Common myeloid progenitor, CD34-positive (primary cell): Measurements from ENCODE around the gene ZNF382.

Experiments
- CTCF ChIA-PET: fragments of 350-600 bp; sonication (Branson Sonifier 250); formaldehyde crosslinking; loops from one replicate; lab custom pipeline; 2021; ENCODE audit warnings: antibody characterized with exemption; lab: Charles Lee
- POLR2A ChIA-PET: fragments of 350-600 bp; sonication (Branson Sonifier 250); formaldehyde crosslinking; loops from one replicate; lab custom pipeline; 2021; ENCODE audit warnings: antibody characterized with exemption; lab: Charles Lee
- DNase-seq, 3 donors: peaks; one replicate each; pipeline versions ENCODE4 v3.0.0 to v3.0.0-alpha.2; 2013
- H3K27ac ChIP-seq, 2 experiments: 1 replicate in 1 of 2; 2 replicates in 1 of 2; pipeline ENCODE4 v1.7.0; 2013; ENCODE audit warnings: inconsistent platforms in 2 of 2, low read length in 2 of 2, mild to moderate bottlenecking in 2 of 2, low read depth in 1 of 2, moderate library complexity in 1 of 2; ENCODE audit not compliant: severe bottlenecking in 2 of 2, insufficient read depth in 1 of 2, poor library complexity in 1 of 2
- H3K27me3 ChIP-seq, 5 experiments: replicated peaks in 2 of 5; 1 replicate in 3 of 5; 2 replicates in 2 of 5; pipeline versions ENCODE4 v1.6.1 to v1.7.0; 2013; ENCODE audit warnings: low read length in 4 of 5, mild to moderate bottlenecking in 2 of 5, moderate library complexity in 2 of 5, inconsistent platforms in 1 of 5; ENCODE audit not compliant: insufficient read depth in 5 of 5, control insufficient read depth in 4 of 5
- H3K36me3 ChIP-seq, 4 experiments: 1 replicate in 2 of 4; 2 replicates in 2 of 4; pipeline versions ENCODE4 v1.6.1 to v1.7.0; 2013; ENCODE audit warnings: low read length in 3 of 4, control low read depth in 1 of 4, mild to moderate bottlenecking in 1 of 4; ENCODE audit not compliant: control insufficient read depth in 4 of 4, insufficient read depth in 4 of 4
- H3K4me1 ChIP-seq, 4 experiments: 1 replicate in 3 of 4; 2 replicates in 1 of 4; pipeline versions ENCODE4 v1.6.1 to v1.7.1; 2013; ENCODE audit warnings: low read length in 3 of 4, mild to moderate bottlenecking in 3 of 4, control low read depth in 1 of 4, inconsistent platforms in 1 of 4, moderate library complexity in 1 of 4; ENCODE audit not compliant: control insufficient read depth in 4 of 4, insufficient read depth in 4 of 4; ENCODE audit errors: control extremely low read depth in 1 of 4
- H3K4me3 ChIP-seq, 7 experiments: 1 replicate in 4 of 7; 2 replicates in 3 of 7; pipeline versions ENCODE4 v1.5.1 to v1.7.0; 2013; ENCODE audit warnings: mild to moderate bottlenecking in 7 of 7, low read length in 6 of 7, moderate library complexity in 6 of 7, inconsistent platforms in 2 of 7, low read depth in 2 of 7, control low read depth in 1 of 7; ENCODE audit not compliant: insufficient read depth in 4 of 7, control insufficient read depth in 1 of 7; ENCODE audit errors: extremely low read depth in 1 of 7
- H3K9me3 ChIP-seq, 5 experiments: 1 replicate in 4 of 5; 2 replicates in 1 of 5; pipeline versions ENCODE4 v1.6.1 to v1.7.1; 2013; ENCODE audit warnings: low read length in 4 of 5, mild to moderate bottlenecking in 2 of 5, inconsistent platforms in 1 of 5, low read depth in 1 of 5, moderate library complexity in 1 of 5; ENCODE audit not compliant: control insufficient read depth in 4 of 5, insufficient read depth in 2 of 5; ENCODE audit errors: control extremely low read depth in 1 of 5
- WGBS: methylation state at CpG from one replicate; pipeline ENCODE4 v1.1.5; 2013; ENCODE audit not compliant: insufficient coverage; 5-methylcytosine and 5-hydroxymethylcytosine counted together

ZNF382 gene

DNA sequence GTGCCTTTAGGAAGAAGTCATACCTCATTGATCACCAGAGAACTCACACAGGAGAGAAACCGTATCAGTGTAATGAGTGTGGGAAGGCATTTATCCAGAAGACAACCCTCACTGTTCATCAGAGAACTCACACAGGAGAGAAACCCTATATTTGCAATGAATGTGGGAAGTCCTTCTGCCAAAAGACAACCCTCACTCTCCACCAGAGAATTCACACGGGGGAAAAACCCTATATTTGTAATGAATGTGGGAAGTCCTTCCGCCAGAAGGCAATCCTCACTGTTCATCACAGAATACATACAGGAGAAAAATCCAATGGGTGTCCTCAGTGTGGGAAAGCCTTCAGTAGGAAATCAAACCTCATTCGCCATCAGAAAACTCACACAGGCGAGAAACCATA is 21.9 kb downstream of the ZNF382 start:
- Histone ChIP-seq H3K36me3 (peaks cover 7 to 41% (median 22%) of the 10 kb centered on the region in 4 experiments), H3K9me3 (peaks cover 23 to 91% (median 60%) of the 10 kb centered on the region in 5 experiments), H3K27ac (no peak overlapping the region), H3K4me3 (no peak overlapping the region), H3K4me1 (no peaks in the 10 kb centered on the region), H3K27me3 (no peaks in the 10 kb centered on the region)
- no peak for DNase-seq
- ChIA-PET CTCF (no interaction called here), POLR2A (no interaction called here)
- WGBS = 100% methylated on average over 1 of the region's 5 CpGs

DNA sequence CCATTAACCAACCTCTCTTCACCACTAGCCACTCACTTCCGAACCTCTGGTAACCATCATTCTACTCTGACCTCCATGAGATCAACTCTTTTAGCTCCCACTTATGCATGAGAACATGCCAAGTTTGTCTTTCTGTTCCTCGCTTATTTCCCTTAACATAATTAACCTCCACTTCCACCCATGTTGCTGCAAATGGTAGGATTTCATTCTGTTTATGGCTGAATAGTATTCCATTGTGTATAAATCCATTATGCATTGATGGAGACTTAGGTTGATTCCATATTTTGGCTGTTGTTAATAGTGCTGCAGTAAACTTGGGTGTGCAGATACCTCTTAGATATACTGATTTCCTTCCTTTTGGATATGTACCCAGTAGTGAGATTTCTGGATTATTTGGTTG is 30.2 kb downstream of the ZNF382 start:
- CTCF ChIA-PET = no interaction called here
- H3K9me3 ChIP-seq = peaks cover 15 to 83% (median 60%) of the 10 kb centered on the region in 5 experiments
- WGBS = 100% methylated on average over 1 of the region's 2 CpGs

DNA sequence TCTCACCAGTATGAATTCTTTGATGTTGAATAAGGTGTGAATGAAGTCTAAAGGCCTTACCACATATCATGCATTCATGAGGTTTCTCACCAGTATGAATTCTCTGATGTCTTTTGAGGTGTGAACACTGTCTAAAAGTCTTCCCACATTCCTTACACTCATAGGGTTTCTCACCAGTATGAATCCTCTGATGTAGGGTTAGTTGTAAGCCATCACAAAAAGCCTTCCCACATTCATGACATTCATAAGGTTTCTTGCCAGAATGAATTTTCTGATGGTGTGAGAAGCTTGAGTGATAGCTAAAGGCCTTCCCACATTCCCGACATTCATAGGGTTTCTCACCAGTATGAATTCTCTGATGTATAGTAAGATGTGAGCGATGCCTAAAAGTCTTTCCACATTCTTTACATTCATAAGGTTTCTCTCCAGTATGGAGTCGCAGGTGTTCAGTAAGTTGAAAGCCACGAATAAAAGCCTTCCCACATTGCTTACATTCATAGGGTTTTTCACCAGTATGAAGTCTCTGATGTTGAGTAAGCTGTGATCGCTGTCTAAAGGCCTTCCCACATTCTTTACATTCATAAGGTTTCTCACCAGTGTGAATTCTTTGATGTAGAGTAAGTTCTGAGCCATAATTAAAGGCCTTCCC is 33.9 kb downstream of the ZNF382 start:
- H3K27ac ChIP-seq = no peak overlapping the region
- WGBS = no CpG with 5 or more reads among the region's 5 CpGs
- DNase-seq = no peak
- peaks cover 9 to 88% (median 58%) of the 10 kb centered on the region in 5 experiments for H3K9me3 ChIP-seq
- POLR2A ChIA-PET = no interaction called here
- H3K27me3 ChIP-seq = no peaks in the 10 kb centered on the region
- H3K4me3 ChIP-seq = peak overlapping the region in 1 of 7 experiments; percentile 8
- no peaks in the 10 kb centered on the region for H3K4me1 ChIP-seq
- CTCF ChIA-PET = no interaction called here
- peaks cover 8 to 49% (median 17%) of the 10 kb centered on the region in 4 experiments for H3K36me3 ChIP-seq

More for the DNA sequence above, 30.2 kb downstream of the ZNF382 start:
- POLR2A ChIA-PET = no interaction called here
- no peak overlapping the region for H3K4me3 ChIP-seq
- H3K27ac ChIP-seq = no peak overlapping the region
- DNase-seq = no peak
- H3K36me3 ChIP-seq = peaks cover 8 to 26% (median 13%) of the 10 kb centered on the region in 4 experiments
- no peaks in the 10 kb centered on the region for H3K27me3 ChIP-seq
- H3K4me1 ChIP-seq = no peaks in the 10 kb centered on the region

DNA sequence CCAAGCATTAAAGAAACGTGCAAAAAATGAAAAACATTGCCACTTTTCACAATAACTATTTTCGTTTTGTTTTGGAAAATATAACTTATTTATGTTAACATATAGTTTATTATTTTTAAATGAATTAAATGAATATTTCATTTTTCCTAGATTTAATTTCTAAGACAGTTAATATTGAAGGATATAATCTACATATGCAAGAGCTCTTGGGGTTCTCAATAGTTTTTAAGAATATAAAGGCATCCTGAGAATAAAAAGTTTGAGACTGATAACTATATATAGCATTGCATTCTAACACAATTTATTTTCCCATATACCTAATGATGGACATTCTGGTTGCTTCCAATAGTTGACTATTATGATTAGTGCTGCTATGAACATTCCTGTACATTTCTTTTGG is 41.6 kb downstream of the ZNF382 start:
- Histone ChIP-seq H3K4me1 (no peaks in the 10 kb centered on the region), H3K27ac (no peak overlapping the region), H3K9me3 (peaks cover 8 to 67% (median 46%) of the 10 kb centered on the region in 5 experiments), H3K36me3 (peaks cover 22 to 82% (median 29%) of the 10 kb centered on the region in 4 experiments), H3K27me3 (no peaks in the 10 kb centered on the region), H3K4me3 (no peak overlapping the region)
- no peak for DNase-seq
- POLR2A ChIA-PET = no interaction called here
- WGBS = no CpG with 5 or more reads among the region's 2 CpGs
- CTCF ChIA-PET = no interaction called here

DNA sequence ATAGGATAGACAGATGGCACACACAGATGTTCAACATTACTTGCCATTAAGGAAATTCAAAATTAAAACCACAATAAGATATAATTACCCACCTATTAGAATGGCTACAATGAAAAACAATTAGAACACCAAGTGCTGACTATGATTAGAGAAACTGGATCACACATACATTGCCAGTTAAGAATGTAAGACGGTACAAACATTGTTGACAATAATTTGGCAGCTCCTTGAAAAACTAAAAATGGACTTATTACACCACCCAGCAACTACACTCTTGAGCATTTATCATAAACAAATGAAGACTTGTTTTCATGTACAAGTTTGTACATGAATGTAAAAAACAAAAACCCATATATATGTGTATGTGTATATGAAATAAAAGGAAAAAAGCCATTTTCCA is 47.8 kb downstream of the ZNF382 start:
- H3K36me3 ChIP-seq = peaks cover 36 to 93% (median 57%) of the 10 kb centered on the region in 4 experiments
- H3K27me3 ChIP-seq = no peaks in the 10 kb centered on the region
- no peaks in the 10 kb centered on the region for H3K4me1 ChIP-seq
- no peak overlapping the region for H3K27ac ChIP-seq
- no peak overlapping the region for H3K4me3 ChIP-seq
- DNase-seq = no peak
- ChIA-PET CTCF (no interaction called here), POLR2A (interaction anchor here (0.5 kb wide), 1 partner anchor 78 kb away, joined by 5 read pairs; no protein-coding TSS in a partner anchor)
- WGBS = no CpG with 5 or more reads among the region's 1 CpG
- H3K9me3 ChIP-seq = peaks cover 14 to 67% (median 45%) of the 10 kb centered on the region in 5 experiments

DNA sequence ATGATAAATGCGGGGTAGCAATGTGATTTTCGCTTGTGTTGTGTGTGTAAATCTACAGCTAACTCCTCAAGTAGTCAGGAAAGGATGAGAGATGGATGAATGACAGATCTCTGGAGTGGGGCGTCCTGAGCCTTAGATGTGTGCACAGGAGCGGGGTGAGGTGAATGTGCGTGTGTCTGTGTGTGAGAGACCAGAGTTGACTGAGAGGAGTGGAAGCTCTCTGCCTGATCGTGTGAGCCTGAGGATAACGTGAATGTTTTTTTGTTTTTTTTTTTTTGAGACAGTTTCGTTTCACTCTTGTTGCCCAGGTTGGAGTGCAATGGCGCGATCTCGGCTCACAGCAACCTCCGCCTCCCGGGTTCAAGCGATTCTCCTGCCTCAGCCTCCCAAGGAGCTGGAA is 60.7 kb downstream of the ZNF382 start:
- 82% methylated on average over 6 of the region's 14 CpGs for WGBS
- CTCF ChIA-PET = interaction anchor here (0.6 kb wide), 1 partner anchor 73 kb away, joined by 3 read pairs; no protein-coding TSS in a partner anchor

DNA sequence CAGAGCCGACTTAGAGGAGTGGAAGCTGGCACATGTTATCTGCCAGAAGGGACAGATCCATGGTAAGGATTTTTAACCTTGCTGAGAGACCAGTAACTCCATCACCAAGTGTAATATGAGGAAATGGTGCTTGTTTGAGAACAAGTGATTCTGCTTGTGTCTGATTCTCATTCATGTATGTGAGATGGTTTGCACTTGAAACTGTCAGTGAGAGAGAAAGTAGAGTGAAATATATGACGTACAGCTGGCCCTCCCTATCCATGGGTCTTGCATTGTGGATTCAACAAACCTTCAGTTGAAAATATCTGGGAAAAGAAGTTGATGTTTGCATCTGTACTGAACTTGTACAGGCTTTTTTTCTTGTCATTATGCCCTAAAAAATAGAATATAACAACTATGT is 63.5 kb downstream of the ZNF382 start:
- ChIA-PET POLR2A (no interaction called here), CTCF (no interaction called here)
- Histone ChIP-seq H3K27ac (no peak overlapping the region), H3K4me3 (no peak overlapping the region), H3K36me3 (peaks cover 0 to 42% (median 35%) of the 10 kb centered on the region in 4 experiments), H3K9me3 (peaks cover 14 to 58% (median 38%) of the 10 kb centered on the region in 5 experiments), H3K27me3 (no peaks in the 10 kb centered on the region), H3K4me1 (peaks cover 0 to 10% (median 9%) of the 10 kb centered on the region in 4 experiments)
- DNase-seq = no peak
- WGBS = no CpG with 5 or more reads among the region's 2 CpGs

More for the DNA sequence above, 60.7 kb downstream of the ZNF382 start:
- Histone ChIP-seq H3K36me3 (peaks cover 6 to 47% (median 30%) of the 10 kb centered on the region in 4 experiments), H3K27ac (peak overlapping the region; percentile 84 to 86), H3K4me3 (peak overlapping the region in 6 of 7 experiments; percentile 79 to 100 (median 96)), H3K9me3 (peaks cover 6 to 50% (median 25%) of the 10 kb centered on the region in 5 experiments), H3K27me3 (no peaks in the 10 kb centered on the region), H3K4me1 (peaks cover 0 to 10% (median 9%) of the 10 kb centered on the region in 4 experiments)
- POLR2A ChIA-PET = interaction anchor here (0.6 kb wide), 1 partner anchor 717 kb away, joined by 8 read pairs; no protein-coding TSS in a partner anchor
- no peak for DNase-seq
